ENCODE measurements around the gene CEP290.

DNA sequence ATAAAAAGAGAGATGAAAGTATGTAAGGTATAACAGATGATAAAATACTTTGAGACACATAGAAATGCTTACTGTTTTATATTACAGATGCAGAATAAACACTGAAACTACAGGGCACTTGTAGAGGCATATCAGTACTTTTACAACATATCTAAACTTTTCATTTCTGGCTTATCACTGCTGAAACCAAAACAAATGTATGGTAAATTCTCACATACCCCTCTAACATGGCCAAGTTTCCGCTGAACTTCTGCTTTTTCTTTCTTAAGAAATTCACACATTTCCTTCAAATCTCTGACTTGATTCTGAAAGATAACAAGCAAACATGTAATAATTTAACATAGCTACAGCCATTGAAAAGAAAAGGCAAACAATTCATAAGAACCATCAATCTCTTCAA lies 79.4 kb downstream of the CEP290 start:
- TF ChIP-seq, protein P1, sequence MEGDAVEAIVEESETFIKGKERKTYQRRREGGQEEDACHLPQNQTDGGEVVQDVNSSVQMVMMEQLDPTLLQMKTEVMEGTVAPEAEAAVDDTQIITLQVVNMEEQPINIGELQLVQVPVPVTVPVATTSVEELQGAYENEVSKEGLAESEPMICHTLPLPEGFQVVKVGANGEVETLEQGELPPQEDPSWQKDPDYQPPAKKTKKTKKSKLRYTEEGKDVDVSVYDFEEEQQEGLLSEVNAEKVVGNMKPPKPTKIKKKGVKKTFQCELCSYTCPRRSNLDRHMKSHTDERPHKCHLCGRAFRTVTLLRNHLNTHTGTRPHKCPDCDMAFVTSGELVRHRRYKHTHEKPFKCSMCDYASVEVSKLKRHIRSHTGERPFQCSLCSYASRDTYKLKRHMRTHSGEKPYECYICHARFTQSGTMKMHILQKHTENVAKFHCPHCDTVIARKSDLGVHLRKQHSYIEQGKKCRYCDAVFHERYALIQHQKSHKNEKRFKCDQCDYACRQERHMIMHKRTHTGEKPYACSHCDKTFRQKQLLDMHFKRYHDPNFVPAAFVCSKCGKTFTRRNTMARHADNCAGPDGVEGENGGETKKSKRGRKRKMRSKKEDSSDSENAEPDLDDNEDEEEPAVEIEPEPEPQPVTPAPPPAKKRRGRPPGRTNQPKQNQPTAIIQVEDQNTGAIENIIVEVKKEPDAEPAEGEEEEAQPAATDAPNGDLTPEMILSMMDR (IDR thresholded peaks at IDR 0.05): no peak
- TF ChIP-seq FOXJ3 (CRISPR knock-in tag; IDR thresholded peaks at IDR 0.05; ENCODE audit: borderline replicate concordance) (no peak), ZNF416 (CRISPR knock-in tag; IDR thresholded peaks at IDR 0.05) (no peak), TCF7 (CRISPR knock-in tag; IDR thresholded peaks at IDR 0.05; ENCODE audit: low read depth) (no peak), ESRRA (CRISPR knock-in tag; IDR thresholded peaks at IDR 0.05; ENCODE audit: borderline replicate concordance) (no peak), ELF4 (CRISPR knock-in tag; IDR thresholded peaks at IDR 0.05; ENCODE audit: low read depth) (no peak), ZNF317 (CRISPR knock-in tag; IDR thresholded peaks at IDR 0.05; ENCODE audit: borderline replicate concordance, low read depth) (no peak), SP1 (CRISPR knock-in tag; conservative IDR thresholded peaks at IDR 0.05) (no peak), MYBL2 (CRISPR knock-in tag; IDR thresholded peaks at IDR 0.05) (no peak)
- TF ChIP-seq, protein P2, sequence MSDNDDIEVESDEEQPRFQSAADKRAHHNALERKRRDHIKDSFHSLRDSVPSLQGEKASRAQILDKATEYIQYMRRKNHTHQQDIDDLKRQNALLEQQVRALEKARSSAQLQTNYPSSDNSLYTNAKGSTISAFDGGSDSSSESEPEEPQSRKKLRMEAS (CRISPR knock-in tag; IDR thresholded peaks at IDR 0.05): no peak
- TF ChIP-seq, protein P3, sequence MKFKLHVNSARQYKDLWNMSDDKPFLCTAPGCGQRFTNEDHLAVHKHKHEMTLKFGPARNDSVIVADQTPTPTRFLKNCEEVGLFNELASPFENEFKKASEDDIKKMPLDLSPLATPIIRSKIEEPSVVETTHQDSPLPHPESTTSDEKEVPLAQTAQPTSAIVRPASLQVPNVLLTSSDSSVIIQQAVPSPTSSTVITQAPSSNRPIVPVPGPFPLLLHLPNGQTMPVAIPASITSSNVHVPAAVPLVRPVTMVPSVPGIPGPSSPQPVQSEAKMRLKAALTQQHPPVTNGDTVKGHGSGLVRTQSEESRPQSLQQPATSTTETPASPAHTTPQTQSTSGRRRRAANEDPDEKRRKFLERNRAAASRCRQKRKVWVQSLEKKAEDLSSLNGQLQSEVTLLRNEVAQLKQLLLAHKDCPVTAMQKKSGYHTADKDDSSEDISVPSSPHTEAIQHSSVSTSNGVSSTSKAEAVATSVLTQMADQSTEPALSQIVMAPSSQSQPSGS (CRISPR knock-in tag; IDR thresholded peaks at IDR 0.05; ENCODE audit: borderline replicate concordance, low read depth): no peak

All from WTC11 (cell line).